HCT116 (cell line): ENCODE results near the gene ATP6V0C.

ENCODE experiments used
- EZH2 ChIP-seq: fragments of 200-600 bp; sonication (generic); IDR thresholded peaks from 2 replicates; pipeline ENCODE4 v1.6.1; 2017; ENCODE audit warnings: antibody characterized with exemption, mixed run types
- EZH2phosphoT487 ChIP-seq: fragments of 200-600 bp; IDR thresholded peaks from 2 replicates; pipeline ENCODE4 v1.6.1; 2018; ENCODE audit warnings: antibody characterized with exemption, borderline replicate concordance
- POLR2A ChIP-seq: IDR thresholded peaks from 2 replicates; pipeline ENCODE4 v1.7.0; 2011; ENCODE audit warnings: borderline replicate concordance; ENCODE audit not compliant: insufficient read depth, insufficient read length; ENCODE audit errors: extremely low read depth
- SP1 ChIP-seq: IDR thresholded peaks from 2 replicates; pipeline ENCODE4 v1.6.1; 2012; ENCODE audit warnings: low read depth
- TF ChIP-seq, protein P1 (sequence below), 3 experiments: fragments of 200-600 bp in 1 of 3; sonication (generic) in 1 of 3; IDR thresholded peaks in 2 of 3; conservative IDR thresholded peaks in 1 of 3; 2 replicates each; pipeline ENCODE4 v1.5.1; 2012 to 2017; ENCODE audit warnings: low read depth in 2 of 3, low read length in 2 of 3, antibody characterized with exemption in 1 of 3, borderline replicate concordance in 1 of 3, control low read depth in 1 of 3, mild to moderate bottlenecking in 1 of 3, mixed read lengths in 1 of 3, mixed run types in 1 of 3, moderate library complexity in 1 of 3; ENCODE audit not compliant: insufficient read depth in 1 of 3

DNA sequence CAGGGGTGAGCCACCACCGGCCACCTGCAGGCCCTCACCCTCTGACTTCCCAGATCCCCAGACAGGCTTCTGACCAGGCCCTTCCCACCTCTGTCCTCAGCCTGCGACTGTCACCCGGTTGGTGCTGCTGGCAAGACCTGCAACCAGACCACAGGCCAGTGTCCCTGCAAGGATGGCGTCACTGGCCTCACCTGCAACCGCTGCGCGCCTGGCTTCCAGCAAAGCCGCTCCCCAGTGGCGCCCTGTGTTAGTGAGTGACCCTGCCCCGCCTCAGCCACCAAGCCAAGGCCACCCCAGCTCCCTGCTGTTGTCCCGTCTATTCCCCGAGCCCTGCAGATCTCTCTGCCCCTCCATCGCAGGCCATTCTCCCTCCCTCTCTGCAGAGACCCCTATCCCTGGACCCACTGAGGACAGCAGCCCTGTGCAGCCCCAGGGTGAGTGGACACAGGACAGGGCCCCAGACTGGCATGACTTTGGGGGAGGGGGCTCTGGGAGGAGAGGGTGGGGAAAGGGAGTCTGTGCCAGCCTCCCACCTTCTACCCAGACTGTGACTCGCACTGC lies 40.8 kb upstream of the ATP6V0C start:
- TF ChIP-seq, protein P1, sequence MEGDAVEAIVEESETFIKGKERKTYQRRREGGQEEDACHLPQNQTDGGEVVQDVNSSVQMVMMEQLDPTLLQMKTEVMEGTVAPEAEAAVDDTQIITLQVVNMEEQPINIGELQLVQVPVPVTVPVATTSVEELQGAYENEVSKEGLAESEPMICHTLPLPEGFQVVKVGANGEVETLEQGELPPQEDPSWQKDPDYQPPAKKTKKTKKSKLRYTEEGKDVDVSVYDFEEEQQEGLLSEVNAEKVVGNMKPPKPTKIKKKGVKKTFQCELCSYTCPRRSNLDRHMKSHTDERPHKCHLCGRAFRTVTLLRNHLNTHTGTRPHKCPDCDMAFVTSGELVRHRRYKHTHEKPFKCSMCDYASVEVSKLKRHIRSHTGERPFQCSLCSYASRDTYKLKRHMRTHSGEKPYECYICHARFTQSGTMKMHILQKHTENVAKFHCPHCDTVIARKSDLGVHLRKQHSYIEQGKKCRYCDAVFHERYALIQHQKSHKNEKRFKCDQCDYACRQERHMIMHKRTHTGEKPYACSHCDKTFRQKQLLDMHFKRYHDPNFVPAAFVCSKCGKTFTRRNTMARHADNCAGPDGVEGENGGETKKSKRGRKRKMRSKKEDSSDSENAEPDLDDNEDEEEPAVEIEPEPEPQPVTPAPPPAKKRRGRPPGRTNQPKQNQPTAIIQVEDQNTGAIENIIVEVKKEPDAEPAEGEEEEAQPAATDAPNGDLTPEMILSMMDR (IDR thresholded peaks at IDR 0.05 in 2 of 3, conservative IDR thresholded peaks at IDR 0.05 in 1 of 3; ENCODE audit: borderline replicate concordance in 1 of 3, insufficient read depth in 1 of 3, low read depth in 2 of 3, low read length in 2 of 3), result no peak
- no peak for TF ChIP-seq EZH2
- no peak for TF ChIP-seq EZH2phosphoT487
- TF ChIP-seq POLR2A, result no peak
- no peak for TF ChIP-seq SP1
